ENCODE data around the gene CCDC38. TPM values are rescaled to one million over a fixed set of nuclear protein-coding genes. Genes with fewer than 3 reads are reported as not detected.

The CCDC38 gene
- total RNA-seq, 1 donor from 2014 or later = not detected

DNA sequence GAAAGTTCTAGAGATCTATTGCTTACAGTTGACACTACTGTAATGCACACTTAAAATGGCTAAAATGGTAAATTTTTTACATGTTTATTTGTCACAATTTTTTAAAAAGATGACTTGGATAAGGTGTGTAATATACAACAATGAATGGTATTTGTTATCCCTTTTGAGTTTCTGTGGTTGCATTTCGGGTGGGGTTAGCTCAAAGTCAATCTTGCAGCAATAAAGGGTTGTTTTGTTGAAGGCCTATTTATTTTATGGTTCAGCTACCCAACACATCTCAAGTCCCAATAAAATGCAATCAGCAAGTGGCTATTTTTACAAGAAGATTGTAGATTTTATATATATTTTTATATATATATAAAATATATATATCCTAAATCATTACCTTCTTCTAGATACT lies 61.5 kb downstream of the CCDC38 start:
- FAIRE-seq (no peak), DNase-seq (ENCODE audit: low read depth) (no peak)
- TF ChIP-seq, protein P1, sequence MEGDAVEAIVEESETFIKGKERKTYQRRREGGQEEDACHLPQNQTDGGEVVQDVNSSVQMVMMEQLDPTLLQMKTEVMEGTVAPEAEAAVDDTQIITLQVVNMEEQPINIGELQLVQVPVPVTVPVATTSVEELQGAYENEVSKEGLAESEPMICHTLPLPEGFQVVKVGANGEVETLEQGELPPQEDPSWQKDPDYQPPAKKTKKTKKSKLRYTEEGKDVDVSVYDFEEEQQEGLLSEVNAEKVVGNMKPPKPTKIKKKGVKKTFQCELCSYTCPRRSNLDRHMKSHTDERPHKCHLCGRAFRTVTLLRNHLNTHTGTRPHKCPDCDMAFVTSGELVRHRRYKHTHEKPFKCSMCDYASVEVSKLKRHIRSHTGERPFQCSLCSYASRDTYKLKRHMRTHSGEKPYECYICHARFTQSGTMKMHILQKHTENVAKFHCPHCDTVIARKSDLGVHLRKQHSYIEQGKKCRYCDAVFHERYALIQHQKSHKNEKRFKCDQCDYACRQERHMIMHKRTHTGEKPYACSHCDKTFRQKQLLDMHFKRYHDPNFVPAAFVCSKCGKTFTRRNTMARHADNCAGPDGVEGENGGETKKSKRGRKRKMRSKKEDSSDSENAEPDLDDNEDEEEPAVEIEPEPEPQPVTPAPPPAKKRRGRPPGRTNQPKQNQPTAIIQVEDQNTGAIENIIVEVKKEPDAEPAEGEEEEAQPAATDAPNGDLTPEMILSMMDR (IDR thresholded peaks at IDR 0.05; ENCODE audit: insufficient read depth, low read length, severe bottlenecking) = no peak
- no peak overlapping the region for H3K4me3 ChIP-seq (ENCODE audit: low read depth, low read length)
- no peaks in the 10 kb centered on the region for H3K36me3 ChIP-seq (ENCODE audit: control insufficient read depth, insufficient read depth, low read length)
- H3K27me3 ChIP-seq (ENCODE audit: control insufficient read depth, insufficient read depth, low read length) = no peaks in the 10 kb centered on the region

DNA sequence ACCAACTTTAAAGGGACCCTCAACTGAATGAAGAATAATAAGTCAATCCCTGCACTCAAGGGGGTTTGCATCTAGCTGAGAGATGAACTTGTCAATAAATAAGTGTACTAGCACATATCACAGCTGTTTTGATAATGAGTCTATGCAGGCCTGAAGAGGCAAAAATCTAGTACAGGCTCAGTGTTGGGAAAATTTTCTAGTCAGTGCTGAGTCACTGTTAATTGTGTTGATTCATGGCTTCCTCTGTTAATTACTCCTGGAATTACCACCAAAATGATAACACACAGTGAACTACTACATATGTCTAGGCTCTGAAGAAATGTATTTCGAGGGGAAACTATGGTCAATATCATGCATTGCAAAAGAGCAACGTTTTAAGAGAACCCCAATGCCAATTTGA lies 64.8 kb downstream of the CCDC38 start:
- no peak overlapping the region for H3K4me3 ChIP-seq (ENCODE audit: low read depth, low read length)
- no peaks in the 10 kb centered on the region for H3K27me3 ChIP-seq (ENCODE audit: control insufficient read depth, insufficient read depth, low read length)
- TF ChIP-seq, protein P1 (IDR thresholded peaks at IDR 0.05; ENCODE audit: insufficient read depth, low read length, severe bottlenecking) = no peak
- DNase-seq (ENCODE audit: low read depth) = peak; percentile 29
- no peak for FAIRE-seq
- no peaks in the 10 kb centered on the region for H3K36me3 ChIP-seq (ENCODE audit: control insufficient read depth, insufficient read depth, low read length)

- TF ChIP-seq, protein P1 (IDR thresholded peaks at IDR 0.05; ENCODE audit: insufficient read depth, low read length, severe bottlenecking) = no peak
- Histone ChIP-seq H3K4me3 (ENCODE audit: low read depth, low read length) (no peak overlapping the region), H3K27me3 (ENCODE audit: control insufficient read depth, insufficient read depth, low read length) (no peaks in the 10 kb centered on the region), H3K36me3 (ENCODE audit: control insufficient read depth, insufficient read depth, low read length) (no peaks in the 10 kb centered on the region)
- no peak for DNase-seq (ENCODE audit: low read depth)
- no peak for FAIRE-seq
Measured at GRCh38 chr12:95874452-95874851, 68.0 kb downstream of the CCDC38 start.

GRCh38 chr12:95870897-95871296 lies 71.5 kb downstream of the CCDC38 start:
- Histone ChIP-seq H3K4me3 (ENCODE audit: low read depth, low read length) (no peak overlapping the region), H3K36me3 (ENCODE audit: control insufficient read depth, insufficient read depth, low read length) (no peaks in the 10 kb centered on the region), H3K27me3 (ENCODE audit: control insufficient read depth, insufficient read depth, low read length) (no peaks in the 10 kb centered on the region)
- TF ChIP-seq, protein P1 (IDR thresholded peaks at IDR 0.05; ENCODE audit: insufficient read depth, low read length, severe bottlenecking) = no peak
- no peak for FAIRE-seq
- no peak for DNase-seq (ENCODE audit: low read depth)

GRCh38 chr12:95863337-95863736 lies 79.1 kb downstream of the CCDC38 start:
- TF ChIP-seq, protein P1 (IDR thresholded peaks at IDR 0.05; ENCODE audit: insufficient read depth, low read length, severe bottlenecking) = no peak
- DNase-seq (ENCODE audit: low read depth) (no peak), FAIRE-seq (no peak)
- Histone ChIP-seq H3K27me3 (ENCODE audit: control insufficient read depth, insufficient read depth, low read length) (no peaks in the 10 kb centered on the region), H3K4me3 (ENCODE audit: low read depth, low read length) (no peak overlapping the region), H3K36me3 (ENCODE audit: control insufficient read depth, insufficient read depth, low read length) (peaks cover 2% of the 10 kb centered on the region)

GRCh38 chr12:95862038-95862437 lies 80.4 kb downstream of the CCDC38 start:
- TF ChIP-seq, protein P1 (IDR thresholded peaks at IDR 0.05; ENCODE audit: insufficient read depth, low read length, severe bottlenecking) = no peak
- DNase-seq (ENCODE audit: low read depth) (no peak), FAIRE-seq (no peak)
- Histone ChIP-seq H3K36me3 (ENCODE audit: control insufficient read depth, insufficient read depth, low read length) (peaks cover 2% of the 10 kb centered on the region), H3K4me3 (ENCODE audit: low read depth, low read length) (no peak overlapping the region), H3K27me3 (ENCODE audit: control insufficient read depth, insufficient read depth, low read length) (no peaks in the 10 kb centered on the region)
